HG02642 (cell line): Measurements from ENCODE around the gene JOSD2.

Experiments used
- ATAC-seq: cut with Tn5 transposase; IDR thresholded peaks from one replicate; pipeline ENCODE4 v1.9.1; 2021; ENCODE audit warnings: mild to moderate bottlenecking; ENCODE audit not compliant: unreplicated experiment, poor library complexity

JOSD2 gene

DNA sequence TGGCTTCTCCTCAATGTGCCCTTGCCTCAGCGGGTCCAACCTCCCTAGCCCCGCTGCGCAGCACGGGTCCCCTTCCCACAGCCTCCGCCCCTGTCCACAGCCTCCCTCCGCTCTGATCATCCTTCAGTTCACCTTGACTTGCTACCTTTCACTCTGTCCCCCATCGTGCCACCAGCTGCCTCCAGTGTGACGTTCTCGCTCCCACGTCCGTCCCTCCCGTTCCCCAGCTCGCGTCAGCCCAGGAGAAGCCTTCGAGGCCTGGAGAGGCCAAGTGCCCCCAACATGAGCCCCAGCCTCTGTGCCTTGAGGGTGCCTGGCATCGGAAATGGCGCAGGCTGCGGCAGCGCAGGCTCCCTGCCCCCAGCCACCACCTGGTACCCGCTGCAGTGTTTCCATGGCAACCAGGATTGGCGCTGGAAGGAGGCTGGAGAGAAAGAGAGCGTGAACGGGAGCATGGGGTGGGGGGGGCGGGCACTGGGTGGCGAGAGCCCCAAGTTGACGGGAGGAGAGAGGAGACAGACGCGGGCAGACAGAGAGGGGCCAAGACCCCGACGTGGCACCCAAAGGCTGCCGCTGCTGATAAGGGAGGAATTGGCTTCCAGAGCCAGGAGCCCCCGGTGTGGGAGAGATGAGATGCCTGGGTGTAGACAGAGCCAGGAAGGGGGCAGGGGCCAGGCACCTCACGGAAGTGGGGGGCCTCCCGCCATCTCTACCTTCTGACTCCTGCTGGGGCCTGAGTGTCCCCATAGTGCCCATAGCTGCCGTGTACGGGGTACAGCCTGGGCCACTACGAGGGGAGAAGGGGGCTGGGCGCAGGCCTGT is 3.6 kb upstream of the JOSD2 start:
- no peak for ATAC-seq

DNA sequence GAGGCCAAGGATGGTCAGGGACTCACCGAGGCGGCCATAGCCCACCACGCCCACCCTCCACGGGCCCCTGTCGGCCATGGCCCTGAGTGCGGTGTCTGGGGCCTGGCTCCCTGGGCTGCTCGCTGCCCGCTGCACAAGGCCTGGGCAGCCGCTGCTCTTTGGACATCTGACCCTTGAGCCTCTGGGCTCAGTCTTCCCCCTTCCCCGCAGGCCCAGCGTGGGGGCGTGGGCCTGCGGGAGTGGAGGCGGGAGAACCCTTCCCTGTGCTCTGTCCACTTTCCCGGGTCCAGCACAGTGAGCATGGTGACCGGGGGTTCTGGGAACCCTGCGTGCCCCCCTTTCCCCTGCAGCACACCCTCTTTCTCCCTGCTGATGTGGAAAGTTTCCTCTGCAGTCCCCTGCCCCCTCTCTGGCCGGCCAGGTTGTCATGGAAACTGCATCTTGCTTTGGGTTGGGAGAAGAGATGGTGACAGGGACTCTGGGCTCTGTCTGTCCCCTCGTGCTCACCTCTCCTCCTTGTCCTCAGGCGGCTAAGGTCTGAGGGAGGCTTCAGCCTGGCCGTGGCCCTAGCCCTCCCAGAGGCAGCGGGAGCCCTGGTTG is 2.9 kb upstream of the JOSD2 start, which contains the start of gene ASPDH:
TSS of gene ASPDH (minus strand) at position 168 of the 600 bp plus-strand sequence. CDS start at position 78, 90 bp downstream.
- ATAC-seq: no peak

DNA sequence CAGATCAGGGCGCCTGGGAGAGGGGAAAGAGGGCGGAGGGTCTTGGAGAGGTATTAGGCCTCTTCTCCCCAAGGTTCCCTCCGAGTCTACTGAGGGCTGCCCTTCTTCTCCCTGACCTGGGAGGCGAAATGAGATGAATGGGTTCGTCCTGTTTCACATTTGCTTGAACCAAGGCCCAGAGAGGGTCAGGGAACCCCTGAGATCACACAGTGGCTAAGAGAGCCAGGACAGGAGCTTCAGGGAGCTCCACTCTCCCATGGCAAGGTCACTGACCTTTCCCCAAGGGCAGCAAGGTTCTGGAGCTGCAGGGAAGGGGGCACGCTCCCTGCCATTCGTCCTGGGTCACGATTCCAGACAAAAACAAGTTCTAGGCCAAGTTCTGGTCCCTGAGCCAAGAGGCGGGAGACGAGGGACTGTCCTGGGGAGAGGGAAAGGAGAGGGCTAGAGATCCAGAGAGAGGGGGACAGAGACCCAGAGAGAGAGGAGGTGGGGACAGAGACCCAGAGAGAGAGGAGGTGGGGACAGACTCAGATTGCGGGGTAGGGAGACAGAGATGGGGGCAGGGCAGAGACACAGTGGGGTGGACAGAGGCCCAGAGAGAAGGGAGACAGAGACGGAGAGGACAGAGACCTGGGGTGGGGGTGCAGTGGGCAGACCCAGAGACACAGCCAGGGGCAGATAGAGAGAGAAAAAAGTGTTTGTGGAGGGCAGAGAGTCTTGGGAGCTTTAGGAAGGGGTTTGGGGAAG is 2.2 kb upstream of the JOSD2 start:
- no peak for ATAC-seq

DNA sequence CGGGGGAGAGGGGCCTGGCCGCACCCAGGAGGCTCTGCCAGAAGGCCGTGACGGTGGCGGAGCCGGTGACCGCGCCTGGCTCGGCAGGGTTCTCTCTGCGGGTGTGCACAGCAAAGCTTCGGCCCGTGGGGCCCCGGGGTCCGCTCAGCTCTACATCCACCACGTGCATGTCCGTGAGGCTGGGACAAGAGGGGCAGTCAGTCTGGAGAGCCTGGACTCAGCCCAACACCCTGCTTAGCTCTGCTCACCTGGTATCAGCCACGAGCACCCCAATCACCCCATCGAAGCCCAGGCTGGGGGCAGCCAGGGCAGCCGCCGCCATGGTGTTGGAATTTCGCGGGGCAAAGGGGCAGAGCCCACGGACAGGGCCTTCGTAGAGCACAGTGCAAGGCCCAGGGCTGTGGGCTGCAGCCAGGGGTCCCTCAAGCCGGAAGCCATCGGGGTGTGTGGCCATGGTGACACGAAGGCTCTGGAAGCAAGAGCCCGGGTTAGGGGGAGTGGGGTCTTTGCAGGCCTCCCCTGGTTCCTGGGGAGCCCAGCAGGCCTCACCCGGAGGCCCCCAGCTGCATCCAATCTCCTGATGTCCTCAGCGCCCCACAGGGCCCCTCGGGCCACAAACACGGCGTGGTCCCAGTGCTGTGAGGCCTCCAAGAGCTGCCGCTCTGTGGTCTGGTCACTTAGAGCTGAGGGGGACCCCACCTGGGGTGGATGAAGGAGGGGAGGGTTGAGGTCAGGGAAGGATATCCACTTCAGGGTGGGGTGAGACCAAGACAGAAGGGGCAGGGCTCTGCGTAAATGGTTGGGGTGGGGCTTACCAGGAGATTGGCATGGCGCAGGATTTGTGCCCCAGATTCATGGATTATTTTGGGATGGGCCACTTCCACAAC is 1.4 kb upstream of the JOSD2 start:
- ATAC-seq: no peak

DNA sequence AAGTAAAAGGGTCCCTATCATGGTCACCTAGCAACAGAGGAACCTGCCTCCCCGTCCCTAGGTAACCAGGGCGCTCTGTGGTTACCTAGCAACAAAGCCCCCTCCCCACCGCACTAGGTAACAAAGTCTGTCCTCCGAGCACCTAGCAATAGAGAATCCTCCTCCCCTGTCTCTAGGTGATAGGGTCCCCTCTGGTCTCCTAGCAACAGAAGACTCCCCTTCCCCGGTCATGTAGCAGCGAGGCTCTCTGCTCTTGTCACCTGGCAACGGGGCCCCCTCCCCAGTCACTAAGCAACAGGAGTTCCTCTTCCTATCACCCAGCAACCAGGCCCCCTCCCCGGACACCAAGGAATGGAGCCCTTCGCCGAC is 307 bp downstream of the JOSD2 start:
- ATAC-seq: no peak

DNA sequence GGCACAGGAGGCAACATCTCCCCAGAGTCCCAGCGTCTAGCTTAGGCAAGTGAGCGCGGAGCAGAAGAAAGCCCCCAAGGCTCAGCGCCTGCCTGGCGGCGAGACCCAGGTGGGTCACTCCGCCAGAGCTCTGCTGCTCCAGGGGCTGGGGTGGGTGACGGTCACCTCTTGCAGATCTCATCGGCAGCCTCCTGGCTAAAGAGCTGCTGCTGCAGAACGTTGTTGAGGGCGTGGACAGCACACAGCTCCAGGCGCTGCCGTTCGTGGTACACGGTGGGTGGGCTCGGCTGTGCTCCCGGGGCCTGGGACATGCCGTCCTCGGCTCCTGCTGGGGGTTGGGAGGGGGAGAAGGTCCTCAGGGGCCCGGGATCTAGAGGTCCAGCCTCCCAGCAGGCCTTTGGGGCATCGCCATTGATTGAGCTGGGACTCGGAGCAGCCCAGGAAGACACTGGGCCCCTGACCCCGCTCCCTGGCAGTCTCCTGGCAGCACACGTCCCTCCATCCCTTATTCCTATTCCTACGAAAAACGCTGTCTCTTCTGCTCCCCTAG is 795 bp downstream of the JOSD2 start:
- no peak for ATAC-seq

DNA sequence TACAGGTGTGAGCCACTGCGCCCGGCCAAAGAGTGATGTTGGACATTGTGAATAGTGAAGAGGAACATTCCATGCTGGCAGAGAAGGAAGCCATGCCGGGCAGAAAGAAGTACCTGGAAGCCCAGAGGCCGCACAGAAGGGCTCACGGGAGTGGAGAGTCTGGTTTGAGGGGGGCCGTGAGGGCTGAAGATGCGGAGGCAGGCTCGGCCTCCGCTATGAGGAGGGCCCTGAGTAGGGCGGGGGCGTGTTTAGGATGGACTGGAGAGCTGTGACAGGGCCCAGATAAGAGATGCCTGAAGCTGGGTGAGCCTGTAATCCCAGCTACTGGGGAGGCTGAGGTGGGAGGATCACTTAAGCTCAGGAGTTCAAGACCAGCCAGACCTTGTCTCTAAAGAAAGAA is 1.6 kb downstream of the JOSD2 start:
- no peak for ATAC-seq

DNA sequence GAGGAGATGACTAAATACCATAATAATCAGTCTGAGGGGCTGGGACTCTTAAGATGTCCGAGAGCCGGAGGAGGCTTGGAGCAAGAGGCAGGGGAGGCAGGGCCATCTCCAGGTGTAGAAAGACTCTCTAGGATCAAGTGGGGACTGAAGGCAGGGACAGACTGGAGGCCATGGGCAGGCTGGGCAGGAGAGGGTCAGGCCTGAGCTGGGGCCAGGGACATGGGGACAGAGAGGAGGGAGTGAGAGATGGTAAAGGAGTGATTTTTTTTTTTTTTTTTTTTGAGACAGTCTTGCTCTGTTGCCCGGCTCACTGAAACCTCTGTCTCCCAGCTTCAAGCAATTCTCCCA is 2.2 kb downstream of the JOSD2 start:
- ATAC-seq: no peak

DNA sequence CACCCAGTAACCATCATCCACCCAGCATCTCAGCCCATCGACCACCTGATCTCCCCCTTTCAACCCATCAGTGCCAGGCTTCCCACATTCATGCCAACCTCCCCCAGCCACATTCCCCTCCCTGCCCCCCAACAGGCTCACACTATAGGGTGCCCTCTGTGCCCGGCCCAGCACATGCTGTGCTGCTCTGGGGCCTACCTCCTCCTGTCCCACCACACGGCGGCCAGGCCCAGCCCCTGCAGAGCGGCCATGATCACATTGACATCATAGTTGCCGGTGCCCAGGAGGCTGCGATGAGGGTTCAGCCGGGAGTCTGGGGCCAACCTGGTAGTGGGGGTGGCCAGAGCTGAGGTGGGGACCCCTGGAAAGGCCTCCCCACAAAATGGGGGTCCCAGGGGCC is 3.6 kb downstream of the JOSD2 start:
- ATAC-seq: no peak

DNA sequence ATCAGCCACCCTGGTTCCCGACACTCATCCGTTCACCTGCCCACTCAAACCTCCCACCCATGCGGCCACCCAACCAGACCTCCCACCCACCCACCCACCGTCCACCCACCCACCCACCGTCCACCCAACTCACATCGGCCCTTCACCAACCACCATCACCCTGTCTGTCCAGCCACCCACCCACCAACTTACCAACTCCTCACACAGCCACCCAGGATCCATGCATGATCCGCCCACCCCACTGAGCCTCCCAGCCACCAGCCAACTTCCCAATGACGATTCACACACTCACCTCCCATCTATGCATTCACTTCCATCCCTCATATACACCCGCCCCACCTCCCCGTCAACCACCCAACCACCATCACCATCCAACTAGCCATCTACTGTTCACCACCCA is 4.3 kb downstream of the JOSD2 start:
- ATAC-seq: no peak

DNA sequence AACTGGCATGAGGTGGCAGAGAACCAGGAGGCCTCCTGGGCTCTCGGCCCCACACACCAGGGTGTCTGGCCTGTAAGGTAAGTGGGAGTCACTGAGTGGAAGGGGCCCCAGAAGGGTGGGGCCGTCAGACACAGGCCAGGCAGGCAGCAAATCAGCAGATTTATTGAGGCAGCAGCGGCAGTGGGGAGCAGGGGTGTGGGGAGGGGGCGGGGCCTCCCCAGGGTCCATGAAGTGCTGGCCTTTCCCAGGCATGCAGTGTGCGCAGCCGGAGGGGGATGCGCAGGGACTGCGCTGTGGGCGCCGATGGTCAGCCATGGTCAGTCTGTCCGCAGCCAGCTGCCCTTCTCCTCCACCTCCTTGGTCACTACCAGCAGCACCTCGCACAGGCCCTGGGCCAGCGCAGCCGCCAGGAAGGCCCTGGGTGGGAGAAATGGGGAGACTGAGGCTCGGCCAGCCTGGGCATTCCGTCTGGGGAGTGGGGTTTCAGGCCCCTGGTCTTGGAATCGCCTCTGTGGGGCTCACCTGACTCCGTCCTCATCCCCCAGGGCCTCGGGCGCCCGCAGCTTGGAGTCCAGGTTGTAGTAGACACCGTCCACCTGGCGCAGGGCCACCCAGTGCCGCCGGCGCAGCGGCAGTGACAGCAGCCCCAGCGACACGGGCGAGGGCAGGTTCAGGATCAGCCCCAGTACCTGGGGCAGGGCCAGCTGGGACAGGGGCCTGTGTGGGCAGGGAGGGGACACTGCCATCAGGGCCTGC is 5.0 kb downstream of the JOSD2 start:
- ATAC-seq: no peak

DNA sequence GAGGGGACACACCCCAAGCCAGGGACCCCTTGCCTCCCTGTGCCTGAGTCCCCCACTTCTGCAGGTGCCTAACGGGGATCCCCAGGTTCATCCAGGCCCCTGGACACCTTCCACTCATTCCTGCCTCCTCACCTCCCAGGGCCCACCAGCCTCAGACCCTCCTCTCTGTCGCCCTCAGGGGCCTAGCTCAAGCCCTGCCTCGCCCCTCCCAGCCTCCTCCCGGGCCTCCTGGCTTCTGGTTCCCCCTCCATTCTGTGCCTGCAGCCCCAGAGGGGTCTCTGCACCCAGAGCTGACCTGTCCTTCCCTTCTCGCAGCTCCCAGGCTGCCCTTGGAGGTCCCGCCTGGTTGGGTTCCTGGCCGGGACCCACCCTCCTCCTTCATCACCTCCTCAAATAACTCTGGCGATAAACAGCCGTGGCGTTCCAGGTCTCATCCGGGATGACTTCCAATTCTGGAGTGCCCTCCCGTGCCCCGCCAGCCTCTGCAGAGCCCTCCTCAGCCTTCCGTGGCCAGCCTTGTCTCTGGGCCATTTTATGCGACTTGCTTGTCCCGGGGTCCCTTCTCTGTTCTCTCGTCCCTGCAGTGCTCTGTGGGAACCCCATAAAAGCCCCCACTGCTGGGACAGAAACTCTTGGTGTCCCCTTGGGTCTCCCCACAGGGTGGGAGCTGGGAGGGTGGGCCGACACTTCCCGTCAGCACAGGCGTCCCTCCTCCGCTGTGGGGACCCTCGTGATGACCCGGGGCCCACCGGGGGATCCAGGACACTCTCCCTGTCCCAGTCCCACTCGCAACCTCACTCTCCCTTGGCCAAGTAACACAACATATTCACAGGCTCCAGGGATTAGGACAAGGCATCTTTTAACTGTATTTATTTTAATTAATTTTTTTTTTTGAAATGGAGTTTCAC is 9.2 kb downstream of the JOSD2 start:
- no peak for ATAC-seq

DNA sequence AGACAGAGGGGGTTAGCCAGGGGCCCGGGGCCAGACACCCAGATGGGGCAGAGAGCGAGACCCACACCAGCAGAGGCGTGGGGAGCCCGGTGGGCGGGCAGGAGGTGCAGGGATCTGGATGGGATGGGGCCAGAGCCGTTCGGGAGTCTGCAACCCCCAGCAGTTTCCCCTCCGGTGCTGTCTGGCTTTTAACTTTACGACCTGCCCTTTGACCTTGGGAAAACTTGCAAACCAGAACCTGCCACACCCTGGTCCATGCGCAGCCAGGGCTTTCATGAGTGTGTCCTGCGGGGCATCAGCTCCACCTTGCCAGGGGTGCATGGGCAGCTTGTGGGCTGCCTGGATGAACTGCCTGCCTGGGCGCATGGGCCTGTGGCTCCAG is 9.8 kb downstream of the JOSD2 start:
- no peak for ATAC-seq

DNA sequence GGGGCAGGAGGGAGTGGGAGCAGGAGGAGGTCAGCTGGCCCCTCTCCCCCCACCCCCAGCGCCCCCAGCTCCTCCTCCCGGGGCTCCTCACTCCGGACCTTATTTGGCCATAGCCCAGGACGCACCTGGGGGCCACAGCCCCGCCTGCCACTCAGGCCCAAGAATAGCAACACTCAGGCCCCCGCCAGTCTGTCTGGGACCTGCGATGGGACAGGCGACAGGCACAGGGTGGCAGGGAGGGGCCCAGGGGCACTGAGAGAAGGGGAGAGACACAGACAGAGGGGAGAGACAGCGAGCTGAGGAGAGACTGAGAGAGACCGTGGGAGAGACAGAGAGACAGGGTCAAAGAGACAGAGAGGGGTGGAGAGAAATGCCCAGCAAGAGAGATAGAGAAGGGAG is 10.2 kb downstream of the JOSD2 start:
- no peak for ATAC-seq

DNA sequence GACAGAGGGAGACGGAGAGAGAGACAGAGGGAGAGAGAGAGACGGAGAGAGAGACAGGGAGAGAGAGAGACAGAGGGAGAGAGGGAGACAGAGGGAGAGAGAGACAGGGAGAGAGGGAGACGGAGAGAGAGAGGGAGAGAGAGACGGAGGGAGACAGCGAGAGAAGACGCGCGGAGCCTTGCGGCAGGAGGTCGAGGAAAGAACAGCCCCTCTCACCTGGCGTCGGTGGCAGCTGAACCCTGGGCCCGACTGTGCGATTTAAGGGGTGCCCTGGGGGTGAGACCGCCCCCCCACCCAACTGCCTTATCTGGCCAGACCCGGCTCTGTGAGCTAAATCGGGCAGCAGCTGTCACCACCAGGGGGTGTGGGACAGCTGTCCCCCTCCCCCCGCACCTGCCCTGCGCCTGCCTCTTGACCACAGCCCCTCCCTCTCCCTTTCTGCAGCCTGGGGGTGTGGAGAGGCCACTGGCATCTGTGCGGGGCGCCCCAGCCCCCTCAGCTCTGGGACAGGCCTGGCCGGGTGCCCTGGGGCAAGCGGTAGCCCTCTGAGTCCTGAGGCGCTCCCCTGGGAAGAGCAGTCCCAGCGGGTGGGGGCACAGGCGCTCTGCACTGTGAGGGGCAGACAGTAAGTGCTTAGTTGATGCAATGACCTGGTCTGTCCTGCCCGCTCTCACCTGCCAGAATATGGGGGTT is 10.8 kb downstream of the JOSD2 start:
- ATAC-seq: no peak

DNA sequence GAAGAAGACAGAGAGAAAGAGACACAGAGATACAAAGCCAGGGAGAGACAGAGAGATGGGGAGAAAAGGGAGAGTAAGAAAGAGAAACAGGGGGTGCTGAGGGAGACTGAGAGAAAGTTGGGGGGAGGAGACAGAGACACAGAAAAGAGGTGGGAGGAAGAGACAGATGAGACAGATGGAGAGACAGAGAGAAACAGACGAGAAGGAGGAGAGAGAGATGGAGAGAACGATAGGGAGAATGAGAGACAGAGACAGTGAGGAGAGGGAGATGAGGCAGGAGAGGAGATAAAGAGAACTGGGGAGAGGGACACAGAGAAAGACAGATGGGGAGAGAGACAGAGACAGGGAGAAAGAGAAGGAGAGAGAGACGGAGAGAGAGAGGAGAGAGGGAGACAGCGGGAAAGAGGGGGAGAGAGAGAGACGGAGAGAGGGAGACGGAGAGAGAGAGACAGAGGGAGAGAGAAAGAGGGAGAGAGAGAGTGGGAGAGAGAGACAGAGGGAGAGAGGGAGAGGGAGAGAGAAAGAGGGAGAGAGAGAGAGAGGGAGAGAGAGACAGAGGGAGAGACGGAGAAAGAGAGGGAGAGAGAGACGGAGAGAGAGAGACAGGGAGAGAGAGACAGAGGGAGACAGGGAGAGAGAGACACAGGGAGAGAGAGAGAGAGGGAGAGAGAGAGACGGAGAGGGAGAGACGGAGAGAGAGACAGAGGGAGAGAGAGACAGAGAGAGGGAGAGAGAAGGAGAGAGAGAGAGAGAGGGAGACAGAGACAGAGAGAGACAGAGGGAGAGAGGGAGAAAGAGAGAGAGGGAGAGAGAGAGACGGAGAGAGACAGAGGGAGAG is 12.6 kb downstream of the JOSD2 start:
- ATAC-seq: no peak

DNA sequence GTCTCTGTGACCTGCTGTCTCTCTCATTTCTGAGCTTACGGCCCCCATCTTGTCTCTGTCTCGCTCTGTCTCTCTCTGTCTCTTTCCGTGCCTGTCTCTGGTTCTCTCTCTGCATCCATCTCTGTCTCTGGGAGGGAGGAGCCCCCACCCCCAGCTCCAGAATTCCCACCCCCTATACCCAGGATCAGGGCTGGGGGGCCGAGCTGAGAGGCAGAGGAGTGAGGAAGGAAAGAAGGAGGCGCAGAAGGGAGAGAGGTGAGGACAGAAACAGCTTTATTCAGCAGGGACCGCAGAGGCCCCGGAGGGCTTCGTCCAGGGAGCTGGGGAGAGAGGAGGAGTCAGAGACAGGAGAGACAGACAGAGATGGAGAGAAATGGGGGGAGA is 14.0 kb downstream of the JOSD2 start:
- no peak for ATAC-seq
